BLaER1 treated with 17β-estradiol and CSF1 and Interleukin-3, amounts not matched to agents 10 nM and 100 nM (cell line): ENCODE results near the gene WDR33.

Experiments used
- H3K27ac ChIP-seq, 11 experiments: shearing (Covaris generic); formaldehyde crosslinking; 2 replicates each; pipeline ENCODE4 v1.8.1; 2022
- H3K27me3 ChIP-seq, 11 experiments: shearing (Covaris generic); formaldehyde crosslinking; 2 replicates each; pipeline ENCODE4 v1.8.1; 2022
- H3K36me3 ChIP-seq, 11 experiments: shearing (Covaris generic); formaldehyde crosslinking; 2 replicates each; pipeline ENCODE4 v1.8.1; 2022
- H3K4me1 ChIP-seq, 10 experiments: shearing (Covaris generic); formaldehyde crosslinking; 2 replicates each; pipeline ENCODE4 v1.8.1; 2022
- H3K4me2 ChIP-seq, 11 experiments: shearing (Covaris generic); formaldehyde crosslinking; 2 replicates each; pipeline ENCODE4 v1.8.1; 2022
- H3K4me3 ChIP-seq, 10 experiments: shearing (Covaris generic); formaldehyde crosslinking; 2 replicates each; pipeline ENCODE4 v1.8.1; 2022
- H3K9ac ChIP-seq, 11 experiments: shearing (Covaris generic); formaldehyde crosslinking; 2 replicates each; pipeline ENCODE4 v1.8.1; 2022
- H3K9me3 ChIP-seq, 11 experiments: shearing (Covaris generic); formaldehyde crosslinking; replicated peaks in 1 of 11; 2 replicates each; pipeline ENCODE4 v1.8.1; 2022
- H4K20me1 ChIP-seq, 11 experiments: shearing (Covaris generic); formaldehyde crosslinking; 2 replicates each; pipeline ENCODE4 v1.8.1; 2022
- Cebpa-rat ChIP-seq, 11 experiments: shearing (Covaris generic); IDR thresholded peaks; 2 replicates each; pipeline ENCODE4 v1.8.1; 2022

The WDR33 gene

GRCh38 chr2:127739800-127740199, 71.2 kb downstream of the WDR33 start:
- Histone ChIP-seq H3K27ac (no peak overlapping the region), H3K9ac (no peak overlapping the region), H4K20me1 (peaks cover 0 to 7% (median 0%) of the 10 kb centered on the region in 11 experiments; a peak in 1 of 22 replicates), H3K4me1 (peaks cover 0 to 6% (median 0%) of the 10 kb centered on the region in 10 experiments; a peak in 2 of 20 replicates), H3K9me3 (no peaks in the 10 kb centered on the region), H3K4me2 (no peak overlapping the region), H3K36me3 (peaks cover 40 to 84% (median 62%) of the 10 kb centered on the region in 11 experiments; a peak in 21 of 22 replicates), H3K4me3 (no peak overlapping the region), H3K27me3 (no peaks in the 10 kb centered on the region)
- TF ChIP-seq Cebpa-rat (IDR thresholded peaks at IDR 0.05): no peak

- no peak overlapping the region for H3K27ac ChIP-seq
- no peaks in the 10 kb centered on the region for H3K27me3 ChIP-seq
- no peak overlapping the region for H3K9ac ChIP-seq
- H3K9me3 ChIP-seq: no peaks in the 10 kb centered on the region
- H3K4me2 ChIP-seq: no peak overlapping the region
- peaks cover 0 to 6% (median 0%) of the 10 kb centered on the region in 10 experiments; a peak in 2 of 20 replicates for H3K4me1 ChIP-seq
- peaks cover 0 to 7% (median 0%) of the 10 kb centered on the region in 11 experiments; a peak in 1 of 22 replicates for H4K20me1 ChIP-seq
- H3K36me3 ChIP-seq: peaks cover 29 to 81% (median 55%) of the 10 kb centered on the region in 11 experiments; a peak in 21 of 22 replicates
- H3K4me3 ChIP-seq: no peak overlapping the region
- TF ChIP-seq Cebpa-rat (IDR thresholded peaks at IDR 0.05): no peak
Observed at GRCh38 chr2:127737892-127738291, 73.1 kb downstream of the WDR33 start.

- H4K20me1 ChIP-seq: 0 out of 22 replicates have a peak, but pooled peaks cover 0 to 7% (median 0%) of the 10 kb centered on the region in 11 experiments
- no peaks in the 10 kb centered on the region for H3K9me3 ChIP-seq
- H3K4me3 ChIP-seq: no peak overlapping the region
- no peaks in the 10 kb centered on the region for H3K4me1 ChIP-seq
- no peak for TF ChIP-seq Cebpa-rat (IDR thresholded peaks at IDR 0.05)
- no peak overlapping the region for H3K4me2 ChIP-seq
- peaks cover 22 to 72% (median 47%) of the 10 kb centered on the region in 11 experiments; a peak in 21 of 22 replicates for H3K36me3 ChIP-seq
- no peaks in the 10 kb centered on the region for H3K27me3 ChIP-seq
- no peak overlapping the region for H3K27ac ChIP-seq
- no peak overlapping the region for H3K9ac ChIP-seq
Observed at GRCh38 chr2:127735537-127736399, 75.2 kb downstream of the WDR33 start.

- Histone ChIP-seq H3K9ac (no peak overlapping the region), H3K4me1 (no peaks in the 10 kb centered on the region), H4K20me1 (0 out of 22 replicates have a peak, but pooled peaks cover 0 to 7% (median 0%) of the 10 kb centered on the region in 11 experiments), H3K4me2 (no peak overlapping the region), H3K9me3 (no peaks in the 10 kb centered on the region), H3K4me3 (no peak overlapping the region), H3K27ac (no peak overlapping the region), H3K36me3 (peaks cover 17 to 65% (median 39%) of the 10 kb centered on the region in 11 experiments; a peak in 21 of 22 replicates), H3K27me3 (no peaks in the 10 kb centered on the region)
- no peak for TF ChIP-seq Cebpa-rat (IDR thresholded peaks at IDR 0.05)
Observed at GRCh38 chr2:127735044-127735443, 75.9 kb downstream of the WDR33 start.

GRCh38 chr2:127733816-127734537, 77.0 kb downstream of the WDR33 start:
- H3K9ac ChIP-seq: no peak overlapping the region
- H4K20me1 ChIP-seq: 0 out of 22 replicates have a peak, but pooled peaks cover 0 to 7% (median 0%) of the 10 kb centered on the region in 11 experiments
- peaks cover 9 to 54% (median 31%) of the 10 kb centered on the region in 11 experiments; a peak in 20 of 22 replicates for H3K36me3 ChIP-seq
- H3K4me2 ChIP-seq: no peak overlapping the region
- no peak overlapping the region for H3K4me3 ChIP-seq
- no peak overlapping the region for H3K27ac ChIP-seq
- no peaks in the 10 kb centered on the region for H3K9me3 ChIP-seq
- no peak for TF ChIP-seq Cebpa-rat (IDR thresholded peaks at IDR 0.05)
- no peaks in the 10 kb centered on the region for H3K4me1 ChIP-seq
- H3K27me3 ChIP-seq: no peaks in the 10 kb centered on the region

- H3K4me1 ChIP-seq: no peaks in the 10 kb centered on the region
- TF ChIP-seq Cebpa-rat (IDR thresholded peaks at IDR 0.05): no peak
- H4K20me1 ChIP-seq: 0 out of 22 replicates have a peak, but pooled peaks cover 0 to 7% (median 0%) of the 10 kb centered on the region in 11 experiments
Observed at GRCh38 chr2:127733113-127733815, 77.7 kb downstream of the WDR33 start.

GRCh38 chr2:127726158-127726880, 84.7 kb downstream of the WDR33 start:
- no peak overlapping the region for H3K4me2 ChIP-seq
- no peaks in the 10 kb centered on the region; a peak in 1 of 20 replicates for H3K4me1 ChIP-seq
- no peaks in the 10 kb centered on the region for H3K9me3 ChIP-seq
- H3K4me3 ChIP-seq: no peak overlapping the region
- H3K36me3 ChIP-seq: peaks cover 40 to 62% (median 51%) of the 10 kb centered on the region in 11 experiments
- H4K20me1 ChIP-seq: no peaks in the 10 kb centered on the region
- no peaks in the 10 kb centered on the region for H3K27me3 ChIP-seq
- H3K27ac ChIP-seq: no peak overlapping the region
- no peak for TF ChIP-seq Cebpa-rat (IDR thresholded peaks at IDR 0.05)
- H3K9ac ChIP-seq: no peak overlapping the region

More at GRCh38 chr2:127733113-127733815, 77.7 kb downstream of the WDR33 start:
- Histone ChIP-seq H3K27me3 (no peaks in the 10 kb centered on the region), H3K36me3 (peaks cover 7 to 47% (median 25%) of the 10 kb centered on the region in 11 experiments; a peak in 20 of 22 replicates), H3K4me3 (no peak overlapping the region), H3K4me2 (no peak overlapping the region), H3K27ac (no peak overlapping the region), H3K9me3 (no peaks in the 10 kb centered on the region), H3K9ac (no peak overlapping the region)

GRCh38 chr2:127722807-127723206, 88.2 kb downstream of the WDR33 start:
- H3K27me3 ChIP-seq: no peaks in the 10 kb centered on the region
- H3K36me3 ChIP-seq: peaks cover 75 to 95% (median 85%) of the 10 kb centered on the region in 11 experiments
- no peak overlapping the region for H3K9ac ChIP-seq
- H3K4me3 ChIP-seq: no peak overlapping the region
- no peak for TF ChIP-seq Cebpa-rat (IDR thresholded peaks at IDR 0.05)
- H3K4me2 ChIP-seq: no peak overlapping the region
- H3K4me1 ChIP-seq: peaks cover 0 to 8% (median 0%) of the 10 kb centered on the region in 10 experiments; a peak in 5 of 20 replicates
- no peak overlapping the region for H3K27ac ChIP-seq
- H3K9me3 ChIP-seq: no peaks in the 10 kb centered on the region
- H4K20me1 ChIP-seq: peaks cover 0 to 9% (median 0%) of the 10 kb centered on the region in 11 experiments; a peak in 1 of 22 replicates
